ENCODE data around the gene EIF4EBP3.
A peak's percentile ranks its signal among the peaks of the same experiment; 100 is the strongest.
"Not testable (repeated sequence)": the region's sequence is repeated elsewhere in the genome, so short reads cannot be mapped to it uniquely, and the experiment has no call there.

EIF4EBP3 gene

GRCh38 chr5:140579188-140579747 is 31.8 kb downstream of the EIF4EBP3 start:
- not testable (repeated sequence) for DNase-seq (ENCODE audit: low read depth)

GRCh38 chr5:140587495-140587894 is 40.0 kb downstream of the EIF4EBP3 start:
- DNase-seq (ENCODE audit: low read depth): no peak

- DNase-seq (ENCODE audit: low read depth): peak; percentile 58
These were observed 41.0 kb downstream of the EIF4EBP3 start for GRCh38 chr5:140588311-140589070.

DNA sequence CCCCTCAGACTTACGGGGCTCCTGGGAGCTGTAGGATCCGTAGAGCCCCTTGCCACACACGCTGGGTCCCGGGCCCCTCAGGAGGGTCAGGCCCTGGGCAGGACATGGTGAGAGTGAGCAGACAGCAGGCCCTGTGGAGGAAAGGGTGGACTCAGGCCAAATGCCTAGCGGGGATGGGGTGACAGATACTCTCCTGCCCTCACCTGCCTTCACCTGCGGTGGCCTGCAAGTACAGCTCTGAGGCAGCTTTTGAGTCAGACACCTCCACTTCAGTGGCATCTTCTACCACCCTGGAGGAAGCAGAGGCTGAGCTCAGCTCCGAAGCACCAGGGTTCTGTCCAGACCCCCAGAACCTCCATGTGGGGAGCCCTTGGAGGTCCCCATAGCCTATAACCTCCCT is 43.4 kb downstream of the EIF4EBP3 start:
- no peak for DNase-seq (ENCODE audit: low read depth)

GRCh38 chr5:140591747-140592372 is 44.4 kb downstream of the EIF4EBP3 start:
- DNase-seq (ENCODE audit: low read depth): peak; percentile 67

DNA sequence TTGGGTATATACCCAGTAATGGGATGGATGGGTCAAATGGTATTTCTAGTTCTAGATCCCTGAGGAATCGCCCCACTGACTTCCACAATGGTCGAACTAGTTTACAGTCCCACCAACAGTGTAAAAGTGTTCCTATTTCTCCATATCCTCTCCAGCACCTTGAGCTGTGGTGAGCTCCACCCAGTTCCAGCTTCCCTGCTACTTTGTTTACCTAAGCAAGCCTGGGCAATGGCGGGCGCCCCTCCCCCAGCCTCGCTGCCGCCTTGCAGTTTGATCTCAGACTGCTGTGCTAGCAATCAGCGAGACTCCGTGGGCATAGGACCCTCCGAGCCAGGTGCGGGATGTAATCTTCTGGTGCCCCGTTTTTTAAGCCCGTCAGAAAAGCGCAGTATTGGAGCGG is 45.6 kb downstream of the EIF4EBP3 start:
- not testable (repeated sequence) for DNase-seq (ENCODE audit: low read depth)

- DNase-seq (ENCODE audit: low read depth): no peak
These were observed 46.7 kb downstream of the EIF4EBP3 start for GRCh38 chr5:140594169-140594568.

DNA sequence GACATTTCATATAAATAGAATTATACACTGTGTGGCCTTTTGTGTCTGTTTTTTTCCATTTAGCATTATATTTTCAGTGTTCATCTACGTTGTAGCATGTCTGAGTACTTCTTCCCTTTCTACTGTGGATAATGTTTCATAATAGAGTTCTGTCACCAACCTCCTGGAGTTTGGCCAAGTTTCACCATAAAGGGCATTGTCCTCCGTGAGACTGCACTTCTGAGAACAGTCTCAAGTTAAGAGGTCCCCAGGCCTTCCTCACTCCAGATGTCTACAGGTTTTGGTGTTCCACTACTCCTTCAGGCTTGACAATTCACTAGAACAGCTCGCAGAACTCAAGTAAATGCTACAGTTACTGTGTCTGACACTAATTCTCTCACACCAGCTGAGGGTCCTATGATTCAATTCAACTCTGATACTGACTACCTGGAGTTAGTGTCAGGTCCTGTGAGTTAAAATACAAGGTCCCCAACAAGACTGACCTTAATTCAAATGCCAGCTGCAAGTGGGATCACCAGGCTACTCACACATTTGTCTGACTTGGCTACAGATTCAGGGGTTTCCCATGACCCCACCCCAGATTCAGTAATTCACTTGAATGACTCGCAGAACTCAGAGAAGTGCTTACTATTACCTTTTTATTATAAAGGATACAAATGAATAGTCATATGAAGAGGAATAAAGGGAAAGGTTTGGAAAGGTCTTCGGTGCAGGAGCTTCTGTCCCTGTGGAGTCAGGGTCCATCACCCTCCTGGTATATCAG is 48.3 kb downstream of the EIF4EBP3 start:
- DNase-seq (ENCODE audit: low read depth): no peak

- no peak for DNase-seq (ENCODE audit: low read depth)
These were observed 48.9 kb downstream of the EIF4EBP3 start for GRCh38 chr5:140596321-140596741.

DNA sequence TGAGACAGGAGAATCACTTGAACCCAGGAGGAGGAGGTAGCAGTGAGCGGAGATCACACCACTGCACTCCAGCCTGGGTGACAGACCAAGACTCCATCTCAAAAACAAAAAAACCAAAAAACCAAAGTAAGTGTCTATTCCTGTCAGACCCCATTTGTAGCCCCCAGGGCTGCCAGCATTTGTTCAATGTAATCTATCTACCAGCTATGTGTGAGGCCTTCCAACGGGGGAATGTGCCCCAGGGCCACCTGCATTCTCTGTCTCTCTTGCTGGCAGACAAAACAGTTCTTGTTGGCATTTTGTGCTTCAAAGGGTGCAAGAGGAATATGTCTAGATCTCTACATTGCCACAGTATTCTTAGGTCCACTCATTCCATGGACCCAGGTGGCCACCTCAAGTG is 51.4 kb downstream of the EIF4EBP3 start:
- no peak for DNase-seq (ENCODE audit: low read depth)
